ENCODE data around the gene TULP1. TPM values are rescaled to one million over a fixed set of nuclear protein-coding genes. Genes with fewer than 3 reads are reported as not detected.

The TULP1 gene
- total RNA-seq, 1 experiment from 2014 or later: not detected

- peaks cover 21% of the 10 kb centered on the region for H3K23me2 ChIP-seq (ENCODE audit: insufficient read length, low read depth, low read length, poor library complexity, severe bottlenecking)
- no peak overlapping the region for H4K91ac ChIP-seq (ENCODE audit: insufficient read length, low read depth, low read length)
- H3K14ac ChIP-seq (ENCODE audit: insufficient read depth, low read length): no peak overlapping the region
- H2BK20ac ChIP-seq (ENCODE audit: low read depth, low read length, poor library complexity, severe bottlenecking): no peak overlapping the region
- no peak overlapping the region for H3T11ph ChIP-seq (ENCODE audit: low read length)
- no peaks in the 10 kb centered on the region for H3K9me3 ChIP-seq (ENCODE audit: control insufficient read depth, low read depth, low read length)
- no peak overlapping the region for H2AFZ ChIP-seq (ENCODE audit: low read length)
- H2BK12ac ChIP-seq (ENCODE audit: insufficient read length, low read depth, low read length): no peak overlapping the region
- Mint-ChIP-seq H3K4me1 (peaks cover 57 to 66% of the 10 kb centered on the region in 2 experiments), H3K27me3 (ENCODE audit: low read depth) (peaks cover 22% of the 10 kb centered on the region), H3K4me3 (peak overlapping the region in 1 of 2 experiments; percentile 34; a peak in 3 of 5 replicates), H3K9me3 (no peaks in the 10 kb centered on the region), H3K27ac (no peak overlapping the region), H3K36me3 (ENCODE audit: insufficient read depth in 1 of 3, low read depth in 3 of 3) (peaks cover 0 to 4% (median 0%) of the 10 kb centered on the region in 3 experiments; a peak in 2 of 7 replicates)
- H3K23ac ChIP-seq (ENCODE audit: insufficient read length, low read depth, low read length): no peak overlapping the region
- H2BK15ac ChIP-seq (ENCODE audit: low read depth, low read length): no peak overlapping the region
- H3K18ac ChIP-seq (ENCODE audit: insufficient read length, low read depth, low read length): no peak overlapping the region
- peak; percentile 49 for DNase-seq
- H3K79me2 ChIP-seq (ENCODE audit: insufficient read depth, low read length): peaks cover 2% of the 10 kb centered on the region; the same call in 1 of the 2 replicates
- TF ChIP-seq CTCF (conservative IDR thresholded peaks at IDR 0.05): no peak
- H4K8ac ChIP-seq (replicated peaks; ENCODE audit: insufficient read length, low read depth, low read length): no peak overlapping the region
- H3K27ac ChIP-seq (ENCODE audit: insufficient read length, low read depth, low read length): no peak overlapping the region
- no peak overlapping the region for H2BK120ac ChIP-seq (ENCODE audit: low read depth, low read length, poor library complexity, severe bottlenecking)
- no peak overlapping the region for H3K56ac ChIP-seq (ENCODE audit: insufficient read length, low read depth, low read length)
- H4K5ac ChIP-seq (ENCODE audit: insufficient read length, low read depth, low read length): no peak overlapping the region
- no peak overlapping the region for H3K4me2 ChIP-seq (ENCODE audit: insufficient read depth, insufficient read length, low read length)
- H3K9ac ChIP-seq (ENCODE audit: extremely low read depth, insufficient read length, low read length): no peak overlapping the region
- H2BK5ac ChIP-seq (ENCODE audit: insufficient read length, low read length): no peak overlapping the region
- no peaks in the 10 kb centered on the region for H3K79me1 ChIP-seq (ENCODE audit: insufficient read depth, low read depth, low read length, poor library complexity, severe bottlenecking)
- H4K20me1 ChIP-seq (ENCODE audit: control insufficient read depth, insufficient read depth, insufficient read length): peaks cover 3% of the 10 kb centered on the region
- no CpG with 5 or more reads among the region's 4 CpGs for WGBS (ENCODE audit: extremely low coverage, insufficient read length, low lambda C conversion rate)
- no peaks in the 10 kb centered on the region; the same call in 1 of the 2 replicates for H3K27me3 ChIP-seq (ENCODE audit: insufficient read depth, low read length)
- no peak overlapping the region for H2AK5ac ChIP-seq (ENCODE audit: insufficient read length, low read length)
- no peak overlapping the region for H3K4ac ChIP-seq (ENCODE audit: low read depth, low read length)
- peaks cover 15% of the 10 kb centered on the region; the same call in 1 of the 2 replicates for H3K4me1 ChIP-seq (ENCODE audit: insufficient read depth, low read length)
Measured at GRCh38 chr6:35494161-35494563, 18.5 kb downstream of the TULP1 start.
